ENCODE data around the gene MON1A. TPM values are rescaled to one million over a fixed set of nuclear protein-coding genes. Genes with fewer than 3 reads are reported as not detected.
"Not testable (repeated sequence)": the region's sequence is repeated elsewhere in the genome, so short reads cannot be mapped to it uniquely, and the experiment has no call there.

MON1A gene
- total RNA-seq, 1 donor from 2014 or later = 11.5 TPM

GRCh38 chr3:49939858-49940666 is 10.5 kb upstream of the MON1A start, which contains the start of gene RBM6:
RBM6 (plus strand) TSS chr3:49940150; CDS start chr3:49962642, 22,492 bp downstream.
- Mint-ChIP-seq H3K9me3 (peaks cover 4% of the 10 kb centered on the region), H3K36me3 (ENCODE audit: low read depth) (peaks cover 7% of the 10 kb centered on the region)
- TF ChIP-seq, protein P1, sequence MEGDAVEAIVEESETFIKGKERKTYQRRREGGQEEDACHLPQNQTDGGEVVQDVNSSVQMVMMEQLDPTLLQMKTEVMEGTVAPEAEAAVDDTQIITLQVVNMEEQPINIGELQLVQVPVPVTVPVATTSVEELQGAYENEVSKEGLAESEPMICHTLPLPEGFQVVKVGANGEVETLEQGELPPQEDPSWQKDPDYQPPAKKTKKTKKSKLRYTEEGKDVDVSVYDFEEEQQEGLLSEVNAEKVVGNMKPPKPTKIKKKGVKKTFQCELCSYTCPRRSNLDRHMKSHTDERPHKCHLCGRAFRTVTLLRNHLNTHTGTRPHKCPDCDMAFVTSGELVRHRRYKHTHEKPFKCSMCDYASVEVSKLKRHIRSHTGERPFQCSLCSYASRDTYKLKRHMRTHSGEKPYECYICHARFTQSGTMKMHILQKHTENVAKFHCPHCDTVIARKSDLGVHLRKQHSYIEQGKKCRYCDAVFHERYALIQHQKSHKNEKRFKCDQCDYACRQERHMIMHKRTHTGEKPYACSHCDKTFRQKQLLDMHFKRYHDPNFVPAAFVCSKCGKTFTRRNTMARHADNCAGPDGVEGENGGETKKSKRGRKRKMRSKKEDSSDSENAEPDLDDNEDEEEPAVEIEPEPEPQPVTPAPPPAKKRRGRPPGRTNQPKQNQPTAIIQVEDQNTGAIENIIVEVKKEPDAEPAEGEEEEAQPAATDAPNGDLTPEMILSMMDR (conservative IDR thresholded peaks at IDR 0.05) = no peak

DNA sequence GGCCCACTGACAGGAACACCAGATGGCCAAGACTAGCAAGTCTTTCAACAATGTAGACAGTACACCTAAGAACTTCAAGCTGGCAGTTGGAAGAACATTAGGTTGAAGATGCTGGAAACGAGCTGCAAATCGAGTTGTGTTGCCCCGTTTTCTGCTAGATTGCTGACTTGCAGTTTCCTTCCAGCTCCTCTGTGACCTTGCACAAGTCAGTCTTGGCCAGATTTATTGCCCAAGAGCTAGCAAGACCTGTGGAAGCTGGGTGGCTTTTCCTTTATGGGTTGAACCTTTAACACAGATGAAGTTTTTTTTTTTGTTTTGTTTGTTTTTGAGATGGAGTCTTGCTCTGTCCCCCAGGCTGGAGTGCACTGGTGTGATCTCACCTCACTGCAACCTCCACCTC is 7.5 kb upstream of the MON1A start:
- H3K36me3 Mint-ChIP-seq (ENCODE audit: low read depth) = no peaks in the 10 kb centered on the region
- H3K27ac Mint-ChIP-seq (ENCODE audit: unreplicated experiment) = no peak overlapping the region
- no peaks in the 10 kb centered on the region for H3K27me3 Mint-ChIP-seq (ENCODE audit: low read depth)
- peak overlapping the region; percentile 72 for H3K4me3 Mint-ChIP-seq
- peaks cover 17% of the 10 kb centered on the region for H3K4me1 Mint-ChIP-seq
- no peaks in the 10 kb centered on the region for H3K9me3 Mint-ChIP-seq
- TF ChIP-seq, protein P1 (conservative IDR thresholded peaks at IDR 0.05) = no peak
- DNase-seq (ENCODE audit: low read depth, low spot score) = no peak

More at GRCh38 chr3:49939858-49940666, 10.5 kb upstream of the MON1A start, which contains the start of gene RBM6:
- Mint-ChIP-seq H3K4me3 (peak within 1 kb of the TSS; percentile 98), H3K27me3 (ENCODE audit: low read depth) (no peaks in the 10 kb centered on the region), H3K4me1 (peaks cover 22% of the 10 kb centered on the region), H3K27ac (ENCODE audit: unreplicated experiment) (peak within 1 kb of the TSS; percentile 98)
- DNase-seq (ENCODE audit: low read depth, low spot score) = peak; percentile 90

GRCh38 chr3:49932281-49932680 is 2.7 kb upstream of the MON1A start:
- H3K27me3 Mint-ChIP-seq (ENCODE audit: low read depth); DNase-seq (ENCODE audit: low read depth, low spot score); H3K4me3 Mint-ChIP-seq; H3K36me3 Mint-ChIP-seq (ENCODE audit: low read depth); H3K9me3 Mint-ChIP-seq; H3K27ac Mint-ChIP-seq (ENCODE audit: unreplicated experiment): not testable (repeated sequence)
- H3K4me1 Mint-ChIP-seq = peaks cover 15% of the 10 kb centered on the region

- H3K27me3 Mint-ChIP-seq (ENCODE audit: low read depth) = no peaks in the 10 kb centered on the region
- no peak for DNase-seq (ENCODE audit: low read depth, low spot score)
- H3K4me1 Mint-ChIP-seq = peaks cover 15% of the 10 kb centered on the region
- H3K9me3 Mint-ChIP-seq = no peaks in the 10 kb centered on the region
- TF ChIP-seq, protein P1 (conservative IDR thresholded peaks at IDR 0.05) = no peak
- no peak overlapping the region for H3K27ac Mint-ChIP-seq (ENCODE audit: unreplicated experiment)
- no peaks in the 10 kb centered on the region for H3K36me3 Mint-ChIP-seq (ENCODE audit: low read depth)
- H3K4me3 Mint-ChIP-seq = peak overlapping the region; percentile 75
Observed at GRCh38 chr3:49930922-49931321, 1.3 kb upstream of the MON1A start.

DNA sequence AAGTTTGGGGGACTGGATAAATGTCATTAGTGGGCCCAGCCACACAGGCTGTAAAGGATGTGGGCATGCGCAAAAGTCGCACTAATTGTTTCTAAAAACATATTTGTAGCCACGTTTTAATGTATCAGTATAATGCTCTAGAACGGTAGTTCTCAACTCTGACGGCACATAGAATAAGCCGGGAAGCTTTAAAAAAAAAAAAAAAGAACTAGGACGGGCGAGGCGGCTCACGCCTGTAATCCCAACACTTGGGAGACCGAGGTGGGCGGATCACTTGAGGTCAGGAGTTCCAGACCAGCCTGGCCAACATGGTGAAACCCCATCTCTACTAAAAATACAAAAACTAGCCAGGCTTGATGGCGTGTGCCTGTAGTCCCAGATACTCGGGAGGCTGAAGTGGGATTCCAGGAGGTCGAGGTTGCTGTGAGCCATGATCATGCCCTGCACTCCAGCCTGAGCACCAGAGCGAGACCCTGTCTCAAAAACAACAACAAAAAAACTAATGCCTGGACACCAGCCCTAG is 618 bp upstream of the MON1A start:
- peaks cover 15% of the 10 kb centered on the region for H3K4me1 Mint-ChIP-seq
- DNase-seq (ENCODE audit: low read depth, low spot score) = no peak
- peak overlapping the region; percentile 90 for H3K4me3 Mint-ChIP-seq
- H3K36me3 Mint-ChIP-seq (ENCODE audit: low read depth) = no peaks in the 10 kb centered on the region
- H3K27me3 Mint-ChIP-seq (ENCODE audit: low read depth) = no peaks in the 10 kb centered on the region
- TF ChIP-seq, protein P1 (conservative IDR thresholded peaks at IDR 0.05) = no peak
- peak overlapping the region; percentile 68 for H3K27ac Mint-ChIP-seq (ENCODE audit: unreplicated experiment)
- no peaks in the 10 kb centered on the region for H3K9me3 Mint-ChIP-seq

- H3K27me3 Mint-ChIP-seq (ENCODE audit: low read depth) = no peaks in the 10 kb centered on the region
- H3K27ac Mint-ChIP-seq (ENCODE audit: unreplicated experiment) = no peak overlapping the region
- no peaks in the 10 kb centered on the region for H3K9me3 Mint-ChIP-seq
- H3K4me1 Mint-ChIP-seq = peaks cover 15% of the 10 kb centered on the region
- H3K36me3 Mint-ChIP-seq (ENCODE audit: low read depth) = no peaks in the 10 kb centered on the region
- TF ChIP-seq, protein P1 (conservative IDR thresholded peaks at IDR 0.05) = no peak
- DNase-seq (ENCODE audit: low read depth, low spot score) = no peak
- peak overlapping the region; percentile 90 for H3K4me3 Mint-ChIP-seq
Observed at GRCh38 chr3:49928481-49929017, 1.1 kb downstream of the MON1A start.
